GM18520 (cell line): Measurements from ENCODE around the gene RDH5.
"Not testable (repeated sequence)": the region's sequence is repeated elsewhere in the genome, so short reads cannot be mapped to it uniquely, and the experiment has no call there.

ENCODE experiments used
- ATAC-seq: cut with Tn5 transposase; IDR thresholded peaks from one replicate; pipeline ENCODE4 v1.9.1; 2021; ENCODE audit not compliant: unreplicated experiment

Gene RDH5

DNA sequence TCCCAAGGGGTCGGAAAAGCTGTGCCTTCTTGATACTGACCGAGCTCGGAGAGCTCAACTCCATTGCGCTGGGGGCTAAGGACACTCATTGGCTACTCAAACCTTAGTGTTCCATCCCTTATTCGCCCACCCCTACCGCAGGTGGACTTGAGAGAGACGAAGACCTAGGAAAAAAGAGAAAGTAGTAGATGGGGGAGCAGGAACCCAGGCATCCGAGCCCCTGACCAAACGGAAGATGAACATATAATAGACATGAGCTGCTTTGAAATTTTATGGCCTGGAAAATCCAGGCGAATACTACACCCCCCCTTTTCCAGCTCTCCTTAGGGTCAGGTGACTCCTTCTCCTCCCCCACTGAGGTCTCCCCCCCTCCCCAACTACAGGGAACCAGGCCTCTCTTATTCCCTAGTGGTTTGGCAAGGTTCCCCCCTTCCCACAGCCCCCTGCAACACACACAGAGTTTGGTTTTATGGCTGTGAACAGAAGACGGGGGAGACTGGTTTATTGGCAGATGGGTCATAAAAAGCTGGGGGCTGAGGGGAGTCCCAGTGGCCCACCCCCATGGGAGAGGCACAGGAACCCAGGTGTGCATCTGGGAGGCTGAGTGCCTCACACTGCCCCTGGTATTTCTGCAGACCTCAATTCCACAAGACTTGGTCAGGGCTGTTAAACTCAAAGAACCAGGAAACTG is 24.3 kb downstream of the RDH5 start:
- no peak for ATAC-seq

GRCh38 chr12:55745361-55746173 is 25.4 kb downstream of the RDH5 start:
- ATAC-seq: no peak

GRCh38 chr12:55746174-55746912 is 26.1 kb downstream of the RDH5 start:
- ATAC-seq: no peak

GRCh38 chr12:55746913-55747231 is 26.7 kb downstream of the RDH5 start:
- no peak for ATAC-seq

- ATAC-seq: no peak
These were observed 28.2 kb downstream of the RDH5 start for GRCh38 chr12:55748230-55748993.

- ATAC-seq: no peak
These were observed 35.1 kb downstream of the RDH5 start for GRCh38 chr12:55755246-55755645.

- ATAC-seq: no peak
These were observed 37.5 kb downstream of the RDH5 start for GRCh38 chr12:55757701-55758100.

- ATAC-seq: not testable (repeated sequence)
These were observed 38.4 kb downstream of the RDH5 start for GRCh38 chr12:55758575-55758974.

DNA sequence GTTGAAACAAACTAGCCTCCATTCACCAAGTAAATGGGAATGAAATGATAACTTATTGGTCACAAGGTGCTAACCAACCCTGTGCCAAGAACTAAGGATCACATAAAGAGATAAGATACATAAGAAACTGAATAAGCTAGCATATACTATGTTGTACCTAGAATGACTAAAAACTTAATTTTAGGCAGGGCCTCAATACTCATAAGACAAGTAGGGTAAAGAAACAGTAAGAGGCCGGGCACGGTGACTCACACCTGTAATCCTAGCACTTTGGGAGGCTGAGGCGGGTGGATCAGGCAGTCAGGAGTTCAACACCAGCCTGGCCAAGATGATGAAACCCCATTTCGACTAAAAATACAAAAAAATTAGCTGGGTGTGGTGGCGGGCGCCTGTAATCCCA is 40.5 kb downstream of the RDH5 start:
- ATAC-seq: no peak

DNA sequence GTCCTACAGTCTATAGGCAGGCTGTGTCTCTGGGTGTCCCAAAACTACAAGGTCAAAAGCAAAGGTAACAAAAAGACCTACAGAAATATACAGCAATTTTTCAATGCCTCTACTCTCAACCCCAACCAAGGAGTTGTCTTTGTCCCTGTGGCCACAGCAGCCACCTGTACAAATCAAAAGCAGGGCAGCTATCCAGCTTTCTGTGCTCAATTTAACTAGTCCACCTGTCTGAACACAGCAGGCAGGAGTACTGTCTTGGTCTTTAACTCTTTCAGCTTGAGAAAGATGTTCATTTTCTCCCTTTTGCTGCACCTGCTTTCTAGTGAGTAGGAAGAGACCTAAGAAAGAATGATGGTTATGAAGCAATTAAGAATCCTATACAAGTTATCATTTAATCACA is 42.5 kb downstream of the RDH5 start:
- ATAC-seq: no peak

GRCh38 chr12:55765736-55766290 is 45.6 kb downstream of the RDH5 start:
- ATAC-seq: no peak

DNA sequence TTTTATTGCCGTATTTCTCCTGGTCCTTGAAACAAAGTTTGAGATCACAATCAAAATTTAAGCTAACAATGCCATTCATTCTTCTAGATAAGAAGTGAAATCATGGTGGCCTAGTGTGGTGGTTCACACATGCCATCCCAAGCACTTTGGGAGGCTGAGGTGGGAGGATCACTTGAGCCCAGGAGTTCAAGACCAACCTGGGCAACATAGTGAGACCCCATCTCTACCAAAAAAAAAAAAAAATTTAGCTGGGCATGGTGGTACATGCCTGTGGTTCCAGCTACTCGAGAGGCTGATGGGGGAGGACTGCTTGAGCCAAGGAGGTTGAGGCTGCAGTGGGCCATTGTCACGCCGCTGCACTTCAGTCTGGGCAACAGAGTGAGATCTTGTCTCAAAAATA is 47.0 kb downstream of the RDH5 start:
- no peak for ATAC-seq

DNA sequence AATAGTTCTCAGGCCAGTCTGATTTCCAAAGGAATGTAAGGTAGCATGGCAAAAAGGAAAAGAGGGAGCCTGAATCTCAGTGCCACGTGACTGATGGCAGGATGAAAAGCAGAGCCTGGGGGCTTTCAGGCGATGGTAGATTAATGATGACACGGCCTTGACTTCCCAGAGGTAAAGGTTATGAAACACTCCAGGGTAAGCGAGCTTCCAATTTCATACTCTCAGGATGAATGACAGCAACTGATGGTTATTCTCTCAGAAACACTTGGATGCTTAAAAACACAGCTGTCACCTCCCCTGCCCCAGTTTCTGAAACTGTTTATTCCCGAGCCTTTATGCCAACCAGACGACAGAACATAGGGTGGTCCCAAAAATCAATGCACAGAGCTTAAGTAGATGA is 51.5 kb downstream of the RDH5 start:
- ATAC-seq: no peak
